Sigmoid colon (tissue), 3 donors: ENCODE data around the gene TSR3.

Experiments
- POLR2A ChIP-seq, 2 donors: fragments of 450-650 bp; IDR thresholded peaks; one replicate each; pipeline ENCODE4 v1.6.1; 2016; ENCODE audit warnings: antibody characterized with exemption in 2 of 2, mild to moderate bottlenecking in 2 of 2, moderate library complexity in 2 of 2
- TF ChIP-seq, protein P1 (sequence below), 4 experiments: fragments of 450-650 bp in 3 of 4; fragments of 200-600 bp in 1 of 4; IDR thresholded peaks; one replicate each; pipeline ENCODE4 v1.5.1; 2016 to 2019; ENCODE audit warnings: antibody characterized with exemption in 4 of 4, mild to moderate bottlenecking in 3 of 4, moderate library complexity in 2 of 4

DNA sequence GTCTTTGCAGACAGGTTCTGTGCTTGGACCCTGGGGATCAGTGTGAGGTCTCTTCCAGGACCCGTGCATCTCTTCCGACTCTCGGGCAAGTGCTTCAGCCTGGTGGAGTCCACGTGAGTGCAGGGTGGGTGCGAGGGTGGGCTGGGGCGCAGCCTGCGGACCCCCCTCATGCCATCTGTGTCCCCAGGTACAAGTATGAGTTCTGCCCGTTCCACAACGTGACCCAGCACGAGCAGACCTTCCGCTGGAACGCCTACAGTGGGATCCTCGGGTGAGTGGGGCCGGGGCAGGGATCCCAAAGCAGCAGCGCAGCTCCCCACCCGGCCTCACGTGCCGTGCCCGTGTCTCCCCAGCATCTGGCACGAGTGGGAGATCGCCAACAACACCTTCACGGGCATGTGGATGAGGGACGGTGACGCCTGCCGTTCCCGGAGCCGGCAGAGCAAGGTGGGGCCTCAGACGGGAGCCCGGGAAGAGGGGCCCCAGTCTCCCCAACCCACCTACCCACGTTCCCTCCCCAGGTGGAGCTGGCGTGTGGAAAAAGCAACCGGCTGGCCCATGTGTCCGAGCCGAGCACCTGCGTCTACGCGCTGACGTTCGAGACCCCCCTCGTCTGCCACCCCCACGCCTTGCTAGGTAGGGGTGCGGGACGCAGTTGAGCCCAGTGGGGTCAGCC lies 10.1 kb upstream of the TSR3 start:
- TF ChIP-seq, protein P1, sequence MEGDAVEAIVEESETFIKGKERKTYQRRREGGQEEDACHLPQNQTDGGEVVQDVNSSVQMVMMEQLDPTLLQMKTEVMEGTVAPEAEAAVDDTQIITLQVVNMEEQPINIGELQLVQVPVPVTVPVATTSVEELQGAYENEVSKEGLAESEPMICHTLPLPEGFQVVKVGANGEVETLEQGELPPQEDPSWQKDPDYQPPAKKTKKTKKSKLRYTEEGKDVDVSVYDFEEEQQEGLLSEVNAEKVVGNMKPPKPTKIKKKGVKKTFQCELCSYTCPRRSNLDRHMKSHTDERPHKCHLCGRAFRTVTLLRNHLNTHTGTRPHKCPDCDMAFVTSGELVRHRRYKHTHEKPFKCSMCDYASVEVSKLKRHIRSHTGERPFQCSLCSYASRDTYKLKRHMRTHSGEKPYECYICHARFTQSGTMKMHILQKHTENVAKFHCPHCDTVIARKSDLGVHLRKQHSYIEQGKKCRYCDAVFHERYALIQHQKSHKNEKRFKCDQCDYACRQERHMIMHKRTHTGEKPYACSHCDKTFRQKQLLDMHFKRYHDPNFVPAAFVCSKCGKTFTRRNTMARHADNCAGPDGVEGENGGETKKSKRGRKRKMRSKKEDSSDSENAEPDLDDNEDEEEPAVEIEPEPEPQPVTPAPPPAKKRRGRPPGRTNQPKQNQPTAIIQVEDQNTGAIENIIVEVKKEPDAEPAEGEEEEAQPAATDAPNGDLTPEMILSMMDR (IDR thresholded peaks at IDR 0.05), result no peak
- TF ChIP-seq POLR2A (IDR thresholded peaks at IDR 0.05), result no peak
